NB4 (cell line): ENCODE measurements around the gene CCR4.
A peak's percentile ranks its signal among the peaks of the same experiment; 100 is the strongest.
"Not testable (repeated sequence)": the region's sequence is repeated elsewhere in the genome, so short reads cannot be mapped to it uniquely, and the experiment has no call there.

ENCODE experiments used
- DNase-seq: peaks from one replicate; pipeline ENCODE4 v3.0.0; 2010; ENCODE audit warnings: low read depth
- H3K4me3 ChIP-seq: one replicate; pipeline ENCODE4 v1.5.1; 2011; ENCODE audit warnings: mild to moderate bottlenecking, low read depth, low read length, moderate library complexity
- CTCF ChIP-seq: IDR thresholded peaks from one replicate; pipeline ENCODE4 v1.5.1; 2012; ENCODE audit warnings: low read depth, low read length
- MAX ChIP-seq: IDR thresholded peaks from 2 replicates; pipeline ENCODE4 v1.6.1; 2011; ENCODE audit warnings: low read depth, low read length
- MYC ChIP-seq: IDR thresholded peaks from 2 replicates; pipeline ENCODE4 v1.6.1; 2011; ENCODE audit warnings: low read depth, low read length
- POLR2A ChIP-seq: IDR thresholded peaks from 2 replicates; pipeline ENCODE4 v1.6.1; 2011; ENCODE audit warnings: mild to moderate bottlenecking; ENCODE audit not compliant: insufficient read length; ENCODE audit errors: extremely low read depth

Gene CCR4

GRCh38 chr3:32940726-32941125 is 10.7 kb upstream of the CCR4 start:
- no peak for TF ChIP-seq MYC
- TF ChIP-seq POLR2A, result no peak
- TF ChIP-seq MAX, result no peak
- no peak for TF ChIP-seq CTCF
- DNase-seq, result no peak
- no peak overlapping the region for H3K4me3 ChIP-seq

GRCh38 chr3:32945136-32945535 is 6.3 kb upstream of the CCR4 start:
- TF ChIP-seq CTCF (no peak), POLR2A (no peak), MYC (no peak), MAX (no peak)
- DNase-seq, result no peak
- no peak overlapping the region for H3K4me3 ChIP-seq

GRCh38 chr3:32945598-32945997 is 5.8 kb upstream of the CCR4 start:
- not testable (repeated sequence) for H3K4me3 ChIP-seq, DNase-seq

DNA sequence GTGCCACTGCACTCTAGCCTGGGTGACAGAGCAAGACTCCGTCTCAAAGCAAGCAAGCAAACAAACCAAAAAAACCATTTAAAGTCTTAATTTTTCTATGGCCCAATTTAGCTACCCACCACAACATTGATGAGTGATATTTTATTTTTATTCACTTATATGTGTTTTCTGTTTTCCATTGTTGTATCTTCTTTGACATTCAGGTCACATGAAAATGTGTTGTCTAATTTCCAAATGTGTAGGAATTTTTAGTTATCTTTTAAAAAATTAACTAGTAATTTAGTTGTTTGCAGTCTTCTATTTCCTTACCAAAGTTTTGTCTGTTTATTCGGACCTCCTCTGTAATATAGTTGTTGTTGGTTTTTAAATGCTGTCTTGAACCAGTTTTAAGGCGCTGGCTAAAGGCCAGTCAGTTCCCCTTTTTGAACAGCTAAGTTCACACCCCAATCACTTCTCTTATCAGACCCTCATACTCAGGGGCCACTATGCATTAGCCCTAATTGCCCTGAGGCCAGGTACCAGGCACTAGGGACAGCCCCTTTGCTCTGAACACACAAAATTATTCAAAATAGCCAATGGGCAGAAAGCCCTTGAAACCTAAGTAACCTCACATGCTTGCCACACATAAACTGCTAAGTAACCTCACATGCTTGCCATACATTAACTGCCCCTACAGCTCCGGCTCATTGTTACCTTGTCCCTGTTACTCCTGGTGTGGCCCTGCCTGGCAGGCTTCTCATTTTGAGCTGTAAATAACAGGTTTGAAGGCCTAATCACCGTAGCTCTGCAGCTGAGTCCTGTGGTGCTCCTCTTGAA is 4.3 kb upstream of the CCR4 start:
- TF ChIP-seq MYC, result no peak
- TF ChIP-seq MAX, result no peak
- no peak overlapping the region for H3K4me3 ChIP-seq
- DNase-seq, result no peak

- no peak overlapping the region for H3K4me3 ChIP-seq
- peak; percentile 91 for DNase-seq
- TF ChIP-seq CTCF (peak; percentile 62), MYC (peak; percentile 73), POLR2A (no peak), MAX (peak; percentile 90)
These were observed 3.6 kb upstream of the CCR4 start for GRCh38 chr3:32947789-32948238.

DNA sequence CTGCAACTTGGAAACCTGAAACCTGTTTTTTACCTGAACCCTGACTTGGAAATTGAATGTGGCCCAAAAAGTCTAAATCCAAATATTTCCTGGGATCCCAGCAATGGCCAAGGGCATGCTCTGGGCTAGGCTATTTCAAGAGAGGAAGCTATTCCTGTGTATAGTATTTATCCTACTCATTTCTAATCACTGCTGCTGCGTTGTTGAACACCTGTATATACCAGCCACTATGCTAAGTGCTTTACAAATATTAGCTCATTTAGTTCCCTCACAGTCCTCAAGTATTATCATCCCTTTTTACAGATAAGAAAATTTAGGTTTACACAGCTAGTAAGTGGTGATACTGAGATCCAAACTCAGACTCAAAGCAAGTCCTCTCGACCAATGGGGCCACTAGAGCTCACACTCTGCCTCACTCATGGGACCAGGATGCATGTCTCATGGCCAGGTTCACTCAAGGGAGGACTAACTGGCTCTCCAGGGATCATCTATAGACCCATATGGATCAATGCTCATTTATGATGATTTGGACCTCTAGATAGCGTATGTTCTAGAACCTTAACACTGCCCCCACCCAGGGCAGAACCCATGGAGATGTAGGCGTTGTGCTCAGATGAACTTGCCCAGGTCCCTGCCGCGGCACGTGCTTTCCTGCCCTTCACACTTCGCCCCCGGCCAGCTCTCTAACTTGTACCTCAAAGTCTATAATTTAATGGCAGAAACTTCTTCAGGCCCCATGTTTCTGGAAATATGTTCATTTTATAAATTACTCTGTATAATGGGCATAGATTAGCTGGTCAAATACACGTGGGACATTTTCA is 2.6 kb upstream of the CCR4 start:
- H3K4me3 ChIP-seq, result no peak overlapping the region
- TF ChIP-seq MAX (no peak), CTCF (no peak), POLR2A (no peak), MYC (no peak)
- DNase-seq, result no peak
